ENCODE measurements around the gene G2E3.
A peak's percentile ranks its signal among the peaks of the same experiment; 100 is the strongest.
"Not testable (repeated sequence)": the region's sequence is repeated elsewhere in the genome, so short reads cannot be mapped to it uniquely, and the experiment has no call there.

The G2E3 gene

GRCh38 chr14:30558675-30559555 lies at the start of gene G2E3:
G2E3 (plus strand) TSS chr14:30559158; CDS start chr14:30581080, 21,922 bp downstream.
- peak; percentile 87 for DNase-seq

- DNase-seq, result no peak
These were observed 41.2 kb upstream of the G2E3 start for GRCh38 chr14:30517737-30518136.

GRCh38 chr14:30518867-30519560 lies 39.9 kb upstream of the G2E3 start:
- DNase-seq, result no peak

GRCh38 chr14:30519961-30520360 lies 39.0 kb upstream of the G2E3 start:
- DNase-seq, result no peak

GRCh38 chr14:30520536-30520935 lies 38.4 kb upstream of the G2E3 start:
- no peak for DNase-seq

- DNase-seq, result peak; percentile 72
These were observed 36.8 kb upstream of the G2E3 start for GRCh38 chr14:30521899-30522736.

- no peak for DNase-seq
These were observed 33.1 kb upstream of the G2E3 start for GRCh38 chr14:30525833-30526232.

GRCh38 chr14:30527196-30527595 lies 31.8 kb upstream of the G2E3 start:
- no peak for DNase-seq

GRCh38 chr14:30528119-30528518 lies 30.8 kb upstream of the G2E3 start:
- no peak for DNase-seq

- no peak for DNase-seq
These were observed 29.9 kb upstream of the G2E3 start for GRCh38 chr14:30528778-30529642.

GRCh38 chr14:30532264-30532663 lies 26.7 kb upstream of the G2E3 start:
- DNase-seq, result no peak

GRCh38 chr14:30533126-30533525 lies 25.8 kb upstream of the G2E3 start:
- DNase-seq, result no peak

- DNase-seq, result no peak
These were observed 17.6 kb upstream of the G2E3 start for GRCh38 chr14:30541318-30541717.

- not testable (repeated sequence) for DNase-seq
These were observed 12.2 kb upstream of the G2E3 start for GRCh38 chr14:30546735-30547134.

- DNase-seq, result no peak
These were observed 11.4 kb upstream of the G2E3 start for GRCh38 chr14:30547388-30548048.

- no peak for DNase-seq
These were observed 8.6 kb upstream of the G2E3 start for GRCh38 chr14:30550335-30550734.

- peak; percentile 53 for DNase-seq
These were observed 7.5 kb upstream of the G2E3 start for GRCh38 chr14:30551460-30551859.

- DNase-seq, result no peak
These were observed 5.5 kb upstream of the G2E3 start for GRCh38 chr14:30553311-30553989.

- no peak for DNase-seq
These were observed 640 bp upstream of the G2E3 start for GRCh38 chr14:30558362-30558674.

- DNase-seq, result no peak
These were observed 707 bp downstream of the G2E3 start for GRCh38 chr14:30559638-30560091.

GRCh38 chr14:30560581-30560980 lies 1.6 kb downstream of the G2E3 start:
- DNase-seq, result no peak

All from NCI-H2227 treated with DMSO at 0.1 percent for 48 hours (cell line).